GM19467 (cell line): ENCODE data around the gene ATP9B.
"Not testable (repeated sequence)": the region's sequence is repeated elsewhere in the genome, so short reads cannot be mapped to it uniquely, and the experiment has no call there.

Experiments used
- ATAC-seq: cut with Tn5 transposase; IDR thresholded peaks from one replicate; pipeline ENCODE4 v1.9.1; 2021; ENCODE audit warnings: mild to moderate bottlenecking, moderate library complexity; ENCODE audit not compliant: unreplicated experiment

Gene ATP9B

DNA sequence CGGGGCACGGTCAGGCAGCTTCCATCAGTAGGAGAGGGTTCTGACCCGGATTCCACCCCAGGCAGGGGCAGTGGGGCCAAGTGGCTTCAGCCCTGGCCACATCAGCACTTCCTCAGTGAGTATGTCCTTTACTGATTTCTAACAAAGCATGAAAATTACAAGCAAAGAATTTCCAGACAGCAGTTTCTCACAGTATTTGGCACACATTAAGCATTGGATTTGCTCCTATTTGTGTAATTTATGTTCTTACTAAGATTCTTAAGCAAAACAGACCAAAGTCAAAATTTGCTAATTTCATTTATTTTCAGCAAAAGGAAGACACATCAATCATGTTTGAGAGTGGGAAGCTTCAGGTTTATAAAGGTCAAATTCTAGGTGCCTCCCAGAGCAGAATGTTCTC is 253.2 kb downstream of the ATP9B start:
- no peak for ATAC-seq

DNA sequence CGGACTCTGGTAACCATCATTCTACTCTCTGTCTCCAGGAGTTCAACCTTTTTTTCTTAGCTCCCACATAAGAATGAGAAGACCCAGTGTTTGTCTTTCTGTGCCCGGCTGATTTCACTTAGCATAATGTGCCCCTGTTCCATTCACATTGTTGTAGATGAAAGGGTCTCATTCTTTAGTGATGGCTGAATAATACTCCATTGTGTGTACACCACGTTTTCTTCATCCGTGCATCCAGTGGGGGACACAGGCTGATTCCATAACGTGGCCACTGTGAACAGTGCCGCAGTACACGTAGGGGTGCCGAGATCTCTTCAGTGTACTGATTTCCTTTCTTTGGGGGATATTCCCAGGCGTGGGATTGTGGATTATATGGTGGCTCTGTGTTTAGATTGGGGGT is 254.3 kb downstream of the ATP9B start:
- no peak for ATAC-seq

DNA sequence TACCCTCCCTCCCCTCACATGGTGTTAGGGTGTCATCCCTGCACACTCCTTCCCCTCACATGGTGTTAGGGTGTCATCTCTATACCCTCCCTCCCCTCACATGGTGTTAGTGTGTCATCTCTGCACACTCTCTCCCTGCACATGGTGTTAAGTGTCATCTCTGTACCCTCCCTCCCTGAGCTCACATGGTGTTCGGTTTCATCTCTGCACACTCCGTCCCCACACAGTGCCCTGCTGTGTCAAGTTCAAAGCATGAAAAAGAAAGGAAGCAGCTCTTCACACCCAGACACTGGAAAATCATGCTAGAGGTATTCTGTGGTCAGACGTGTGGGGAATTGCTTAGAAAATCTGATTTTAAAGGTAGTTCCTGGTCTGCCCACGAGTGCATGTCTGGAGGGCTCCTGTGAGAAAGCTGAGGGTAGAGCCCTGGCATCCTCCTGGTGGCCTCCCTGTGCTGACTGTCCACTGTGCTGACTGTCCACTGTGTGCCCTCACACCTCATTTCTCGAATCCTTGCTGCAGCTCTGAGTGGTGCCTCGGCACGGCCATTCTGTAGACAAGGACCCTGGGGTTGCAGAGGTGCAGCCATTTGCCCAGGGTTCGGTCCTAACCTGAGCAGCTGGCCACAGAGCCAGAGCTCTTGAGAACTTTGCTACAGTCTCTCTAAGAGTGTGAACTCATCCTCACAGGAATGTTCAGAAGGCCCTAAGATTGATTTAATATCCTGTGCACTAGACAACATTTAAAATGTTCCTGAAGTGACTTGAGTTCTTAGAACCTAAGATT is 257.4 kb downstream of the ATP9B start:
- ATAC-seq, result no peak

DNA sequence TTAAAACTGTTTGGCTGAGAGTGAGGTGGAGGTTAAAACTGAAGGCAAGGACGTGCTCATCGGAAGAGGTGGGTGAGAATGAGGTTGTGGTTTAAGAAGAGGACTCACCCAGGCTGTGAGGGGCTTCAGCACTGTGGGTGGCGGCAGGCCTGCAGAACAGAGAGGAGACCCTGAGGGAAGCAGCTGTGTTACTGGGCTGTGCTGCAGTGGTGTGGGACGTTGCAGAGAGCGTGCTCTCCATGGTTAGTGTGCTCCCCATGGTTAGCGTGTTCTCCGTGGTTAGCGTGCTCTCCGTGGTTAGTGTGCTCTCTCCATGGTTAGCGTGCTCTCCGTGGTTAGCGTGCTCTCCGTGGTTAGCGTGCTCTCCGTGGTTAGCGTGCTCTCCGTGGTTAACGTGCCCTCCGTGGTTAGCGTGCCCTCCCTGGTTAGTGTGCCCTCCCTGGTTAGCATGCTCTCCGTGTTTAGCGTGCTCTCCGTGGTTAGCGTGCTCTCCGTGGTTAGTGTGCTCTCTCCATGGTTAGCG is 258.1 kb downstream of the ATP9B start:
- ATAC-seq, result no peak

DNA sequence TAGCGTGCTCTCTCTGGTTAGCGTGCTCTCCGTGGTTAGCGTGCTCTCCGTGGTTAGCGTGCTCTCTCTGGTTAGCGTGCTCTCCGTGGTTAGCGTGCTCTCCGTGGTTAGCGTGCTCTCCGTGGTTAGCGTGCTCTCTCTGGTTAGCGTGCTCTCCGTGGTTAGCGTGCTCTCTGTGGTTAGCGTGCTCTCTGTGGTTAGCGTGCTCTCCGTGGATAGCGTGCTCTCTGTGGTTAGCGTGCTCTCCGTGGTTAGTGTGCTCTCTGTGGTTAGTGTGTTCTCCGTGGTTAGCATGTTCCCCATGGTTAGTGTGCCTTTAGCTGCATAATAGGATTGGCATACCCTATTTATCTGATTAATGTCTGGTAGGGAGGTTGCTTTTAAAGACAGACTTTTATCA is 258.7 kb downstream of the ATP9B start:
- not testable (repeated sequence) for ATAC-seq

DNA sequence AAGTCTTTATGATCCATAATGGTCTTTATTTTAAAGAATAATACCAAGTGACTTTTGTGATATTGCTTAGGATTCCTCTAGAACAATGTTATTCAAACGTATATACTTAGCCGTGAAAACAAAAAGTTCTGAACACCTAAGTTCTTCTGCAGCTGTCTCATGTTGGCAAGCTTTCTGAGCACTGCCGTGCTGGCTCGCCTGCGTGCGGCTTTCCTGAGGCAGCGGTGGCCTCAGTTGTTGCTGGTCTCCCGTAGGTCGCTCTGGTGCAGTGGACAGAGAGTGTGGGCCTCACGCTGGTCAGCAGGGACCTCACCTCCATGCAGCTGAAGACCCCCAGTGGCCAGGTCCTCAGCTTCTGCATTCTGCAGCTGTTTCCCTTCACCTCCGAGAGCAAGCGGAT is 259.7 kb downstream of the ATP9B start:
- no peak for ATAC-seq

DNA sequence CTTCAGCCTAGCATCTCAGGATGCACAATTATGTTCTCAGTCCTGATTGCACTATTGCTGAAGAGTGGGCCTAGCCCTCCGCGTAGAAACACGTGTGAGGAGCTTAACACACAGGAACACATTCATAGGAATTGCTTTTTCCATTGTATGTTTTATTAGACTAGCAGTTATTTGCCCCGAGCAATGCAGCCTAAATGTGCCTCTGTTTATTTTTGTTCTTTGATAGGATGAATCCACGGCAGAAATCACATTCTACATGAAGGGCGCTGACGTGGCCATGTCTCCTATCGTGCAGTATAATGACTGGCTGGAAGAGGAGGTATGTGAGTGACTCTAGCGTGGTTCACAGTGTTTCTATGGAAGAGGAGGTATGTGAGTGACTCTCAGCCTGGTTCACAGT is 260.6 kb downstream of the ATP9B start:
- no peak for ATAC-seq

DNA sequence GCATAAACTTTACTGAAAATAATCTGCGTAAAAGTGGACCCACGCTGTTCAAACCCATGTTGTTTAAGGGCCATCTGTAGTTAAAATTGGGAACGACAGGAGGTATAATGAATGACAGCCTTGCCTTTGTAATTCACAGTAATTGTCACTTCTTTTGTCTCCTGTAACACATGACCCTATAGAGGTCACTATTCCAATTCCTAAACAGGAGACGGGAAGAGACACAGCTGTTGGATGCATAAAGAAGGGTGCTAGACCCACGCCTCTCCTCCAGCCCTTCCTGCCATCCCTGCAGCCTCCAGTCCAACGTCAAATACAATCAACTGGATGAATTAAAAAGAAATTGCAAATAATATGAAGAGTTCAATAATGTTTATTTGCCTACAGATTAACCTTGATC is 263.5 kb downstream of the ATP9B start:
- no peak for ATAC-seq

DNA sequence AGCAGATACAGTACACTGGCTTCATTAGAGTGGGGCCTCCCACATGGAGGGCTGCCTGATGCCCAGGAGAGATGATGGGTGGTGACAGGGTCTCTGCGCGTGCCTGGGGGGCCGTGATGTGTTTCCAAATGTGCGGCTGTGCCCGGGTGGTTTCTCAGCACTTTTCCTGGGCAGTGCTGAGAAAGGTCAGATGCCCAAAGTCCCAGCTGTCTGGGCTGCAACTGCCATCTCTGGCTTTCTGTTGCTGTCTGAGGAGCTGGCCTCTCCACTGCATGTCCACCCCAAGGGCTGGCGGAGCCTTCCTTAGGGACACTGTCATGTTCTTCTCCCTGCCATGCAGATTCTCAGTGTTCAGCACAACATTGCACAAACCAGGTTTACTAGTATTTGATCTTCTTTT is 263.9 kb downstream of the ATP9B start:
- ATAC-seq, result no peak

DNA sequence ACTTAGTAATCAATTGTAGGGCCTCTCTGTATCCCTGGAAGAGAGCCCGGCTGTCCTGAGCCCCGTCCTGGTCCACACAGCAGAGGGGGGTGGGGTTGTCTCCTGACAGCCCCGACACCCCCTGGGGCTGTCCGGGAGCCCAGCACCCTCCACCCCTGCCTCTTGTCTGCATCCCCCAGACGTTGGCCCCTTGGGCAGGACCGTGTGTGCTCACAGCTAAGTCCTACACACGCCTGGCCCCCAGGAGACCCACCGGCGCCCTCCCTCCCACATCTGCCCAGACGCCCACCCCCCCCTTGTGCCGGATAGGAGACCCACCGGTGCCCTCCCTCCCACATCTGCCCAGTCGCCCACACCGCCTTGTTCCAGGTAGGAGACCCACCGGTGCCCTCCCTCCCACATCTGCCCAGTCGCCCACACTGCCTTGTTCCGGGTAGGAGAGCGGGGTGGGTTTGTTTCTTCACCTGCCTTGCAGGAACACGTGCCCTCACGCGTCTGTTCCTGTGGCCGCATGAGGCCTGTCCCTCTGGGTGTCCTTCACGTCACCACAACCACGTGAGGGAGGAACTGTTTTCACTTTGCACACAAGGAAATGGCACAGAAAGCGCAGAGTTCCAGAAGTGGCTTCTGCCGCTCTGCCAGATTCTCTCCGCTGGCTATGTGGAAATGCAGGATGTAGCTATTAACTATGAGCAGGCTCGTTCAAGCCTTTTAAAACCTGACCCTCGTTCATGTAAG is 265.5 kb downstream of the ATP9B start:
- ATAC-seq, result no peak

DNA sequence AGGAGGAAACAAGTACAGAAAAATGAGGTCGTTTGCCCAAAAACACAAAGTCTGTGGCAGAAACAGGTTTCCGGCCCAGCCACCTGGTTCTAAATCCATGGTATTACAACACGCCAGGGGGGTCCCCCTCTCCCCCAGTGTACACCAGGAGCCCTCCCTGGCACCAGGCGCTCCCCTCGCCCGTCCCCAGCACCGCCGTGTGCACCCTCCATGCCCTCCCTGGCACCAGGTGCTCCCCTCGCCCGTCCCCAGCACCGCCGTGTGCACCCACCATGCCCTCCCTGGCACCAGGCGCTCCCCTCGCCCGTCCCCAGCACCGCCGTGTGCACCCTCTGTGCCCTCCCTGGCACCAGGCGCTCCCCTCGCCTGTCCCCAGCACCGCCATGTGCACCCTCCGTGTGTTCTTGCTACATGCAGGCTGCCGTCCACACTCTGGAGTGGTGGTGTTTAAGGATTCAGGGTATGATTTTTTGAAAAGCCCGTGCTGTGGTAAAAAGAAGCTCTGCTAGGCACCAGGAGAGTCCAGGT is 266.7 kb downstream of the ATP9B start:
- no peak for ATAC-seq

DNA sequence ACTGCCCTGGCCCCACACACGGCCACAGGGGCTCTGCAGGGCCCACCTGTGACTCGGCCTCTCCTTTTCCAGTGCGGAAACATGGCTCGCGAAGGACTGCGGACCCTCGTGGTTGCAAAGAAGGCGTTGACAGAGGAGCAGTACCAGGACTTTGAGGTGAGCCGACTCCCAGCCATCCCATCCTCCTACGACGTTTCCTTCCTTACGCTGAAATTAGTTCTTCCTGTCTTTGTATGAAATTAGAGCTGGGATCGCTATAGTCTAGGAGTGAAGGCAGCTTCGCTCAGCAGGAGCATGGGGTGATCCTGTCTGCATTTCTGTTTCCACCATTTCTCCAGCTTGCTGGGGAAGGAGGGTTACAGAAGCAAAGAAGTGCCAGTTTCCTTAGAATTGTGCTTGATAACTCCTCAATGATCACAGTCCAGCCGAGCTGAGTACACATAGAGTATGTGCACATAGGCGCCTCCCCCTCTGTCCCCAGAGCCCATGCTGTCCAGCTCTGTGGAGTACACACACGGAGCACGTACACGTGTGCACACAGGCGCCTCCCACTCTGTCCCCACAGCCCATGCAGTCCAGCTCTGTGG is 267.5 kb downstream of the ATP9B start:
- no peak for ATAC-seq

DNA sequence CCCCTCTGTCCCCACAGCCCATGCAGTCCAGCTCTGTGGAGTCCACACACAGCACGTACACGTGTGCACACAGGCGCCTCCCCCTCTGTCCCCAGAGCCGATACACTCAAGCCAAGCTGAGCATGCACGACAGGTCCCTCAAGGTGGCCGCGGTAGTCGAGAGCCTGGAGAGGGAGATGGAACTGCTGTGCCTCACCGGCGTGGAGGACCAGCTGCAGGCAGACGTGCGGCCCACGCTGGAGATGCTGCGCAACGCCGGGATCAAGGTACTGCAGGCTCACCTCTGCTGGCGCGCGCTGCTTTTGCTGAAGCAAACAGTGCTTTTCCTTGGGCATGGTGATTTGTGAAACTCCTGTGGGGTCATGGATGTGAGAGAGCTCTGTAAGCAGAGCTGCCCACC is 268.0 kb downstream of the ATP9B start:
- no peak for ATAC-seq

DNA sequence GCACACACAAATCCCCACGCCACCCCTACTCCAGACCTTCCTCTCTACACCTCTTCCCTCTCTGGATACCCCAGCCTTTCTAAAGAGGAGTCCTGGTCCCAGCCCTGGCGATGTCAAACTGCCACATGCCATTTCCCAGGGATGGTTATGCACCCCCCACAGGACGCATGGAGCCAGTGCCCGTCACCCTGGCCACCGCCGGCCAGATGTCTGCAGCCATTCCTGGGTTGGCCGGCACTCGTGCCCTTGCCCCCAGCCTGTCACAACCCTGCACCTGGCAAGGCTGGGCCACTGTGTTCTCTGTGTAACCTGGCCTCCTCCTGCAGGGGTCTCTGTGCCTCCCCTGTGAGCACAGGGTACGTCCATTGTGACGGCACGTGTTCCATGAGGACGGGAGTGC is 268.4 kb downstream of the ATP9B start:
- ATAC-seq, result no peak

DNA sequence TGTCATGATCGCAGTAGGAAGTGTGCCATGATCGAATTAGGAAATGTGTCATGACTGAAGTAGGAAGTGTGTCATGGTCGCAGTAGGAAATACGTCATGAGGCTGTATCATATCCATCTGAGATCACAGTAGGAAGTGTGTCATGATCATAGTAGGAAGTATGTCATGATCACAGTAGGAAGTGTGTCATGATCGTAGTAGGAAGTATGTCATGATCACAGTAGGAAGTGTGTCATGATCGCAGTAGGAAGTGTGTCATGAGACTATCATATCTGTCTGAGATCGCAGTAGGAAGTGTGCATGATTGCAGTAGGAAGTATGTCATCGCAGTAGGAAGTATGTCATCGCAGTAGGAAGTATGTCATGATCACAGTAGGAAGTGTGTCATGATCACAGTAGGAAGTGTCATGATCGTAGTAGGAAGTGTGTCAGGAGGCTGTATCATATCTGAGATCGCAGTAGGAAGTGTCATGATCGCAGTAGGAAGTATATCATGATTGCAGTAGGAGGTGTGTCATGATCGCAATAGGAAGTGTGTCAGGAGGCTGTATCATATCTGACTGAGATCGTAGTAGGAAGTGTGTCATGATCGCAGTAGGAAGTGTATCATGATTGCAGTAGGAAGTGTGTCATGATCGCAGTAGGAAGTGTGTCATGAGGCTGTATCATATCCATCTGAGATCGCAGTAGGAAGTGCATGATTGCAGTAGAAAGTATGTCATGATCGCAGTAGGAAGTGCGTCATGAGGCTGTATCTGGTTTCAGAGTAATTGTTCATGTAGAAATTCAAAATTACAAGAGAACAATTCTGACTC is 270.1 kb downstream of the ATP9B start:
- no peak for ATAC-seq

DNA sequence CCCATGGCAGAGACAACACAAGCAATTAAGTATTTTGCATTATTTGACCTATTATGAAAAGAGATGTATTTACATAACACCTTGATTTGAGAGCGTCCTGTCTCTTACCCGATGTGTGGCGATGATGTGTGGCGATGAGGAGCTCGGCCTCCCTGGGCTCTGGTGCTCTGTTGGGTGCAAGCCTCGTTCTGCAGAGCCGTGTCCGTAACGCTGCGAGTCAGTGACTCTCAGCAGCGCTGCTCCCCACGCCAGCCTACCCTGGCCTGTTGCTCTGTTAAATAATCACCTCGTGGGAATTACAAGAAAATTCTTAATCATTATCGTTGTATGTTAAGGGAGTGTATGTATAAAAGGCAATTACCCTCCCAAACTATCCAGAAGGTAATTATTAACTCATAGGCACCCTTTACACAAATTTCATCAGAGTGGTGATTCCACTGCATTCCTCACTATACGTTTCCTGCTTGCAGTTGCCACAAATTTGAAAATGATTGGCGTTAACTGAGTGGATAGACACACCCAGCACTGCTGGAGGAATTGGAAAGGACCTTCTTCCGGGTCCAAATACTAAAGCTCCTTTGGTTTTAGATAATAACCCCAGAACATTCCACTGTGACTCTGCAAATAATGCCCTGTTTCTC is 274.5 kb downstream of the ATP9B start:
- no peak for ATAC-seq

DNA sequence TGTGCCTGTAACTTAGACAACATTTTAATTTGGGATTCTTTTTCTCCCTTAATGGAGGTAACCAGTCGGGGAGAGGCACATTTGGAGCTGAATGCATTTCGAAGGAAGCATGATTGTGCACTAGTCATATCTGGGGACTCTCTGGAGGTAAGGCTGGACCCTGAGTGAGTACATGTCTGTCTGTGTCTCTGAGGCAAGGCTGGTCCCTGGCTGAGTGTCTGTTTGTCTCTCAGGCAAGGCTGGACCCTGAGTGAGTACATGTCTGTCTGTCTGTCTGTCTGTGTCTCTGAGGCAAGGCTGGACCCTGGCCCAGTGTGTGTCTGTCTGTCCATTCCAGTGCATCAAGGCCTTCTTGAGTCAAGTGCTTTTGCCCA is 275.0 kb downstream of the ATP9B start:
- ATAC-seq, result no peak

DNA sequence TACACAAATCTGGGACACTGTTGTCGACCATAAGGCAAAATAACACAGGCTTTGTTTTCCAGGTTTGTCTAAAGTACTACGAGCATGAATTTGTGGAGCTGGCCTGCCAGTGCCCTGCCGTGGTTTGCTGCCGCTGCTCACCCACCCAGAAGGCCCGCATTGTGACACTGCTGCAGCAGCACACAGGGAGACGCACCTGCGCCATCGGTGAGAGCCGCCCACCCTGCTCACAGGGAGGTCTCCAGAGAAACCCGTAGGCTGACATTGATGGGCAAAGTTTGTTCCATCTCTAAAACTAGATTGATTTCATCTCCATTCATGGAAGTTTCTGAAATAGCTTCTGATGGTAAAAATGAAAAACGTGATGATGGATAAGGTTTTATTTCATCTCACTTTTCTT is 276.2 kb downstream of the ATP9B start:
- no peak for ATAC-seq

DNA sequence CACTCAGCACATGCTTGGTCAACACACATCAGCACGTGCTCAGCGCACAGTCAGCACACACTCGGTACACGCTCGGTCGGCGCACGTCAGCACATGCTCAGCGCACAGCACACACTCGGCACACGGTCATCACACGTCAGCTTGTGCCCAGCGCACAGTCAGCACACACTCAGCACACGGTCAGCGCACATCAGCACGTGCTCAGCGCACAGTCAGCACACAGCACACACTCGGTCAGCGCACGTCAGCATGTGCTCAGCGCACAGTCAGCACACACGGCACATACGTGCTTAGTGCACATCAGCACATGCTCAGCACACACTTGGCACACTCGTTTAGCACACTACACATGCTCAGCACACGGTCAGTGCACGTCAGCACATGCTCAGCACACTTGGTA is 276.8 kb downstream of the ATP9B start:
- ATAC-seq, result no peak

DNA sequence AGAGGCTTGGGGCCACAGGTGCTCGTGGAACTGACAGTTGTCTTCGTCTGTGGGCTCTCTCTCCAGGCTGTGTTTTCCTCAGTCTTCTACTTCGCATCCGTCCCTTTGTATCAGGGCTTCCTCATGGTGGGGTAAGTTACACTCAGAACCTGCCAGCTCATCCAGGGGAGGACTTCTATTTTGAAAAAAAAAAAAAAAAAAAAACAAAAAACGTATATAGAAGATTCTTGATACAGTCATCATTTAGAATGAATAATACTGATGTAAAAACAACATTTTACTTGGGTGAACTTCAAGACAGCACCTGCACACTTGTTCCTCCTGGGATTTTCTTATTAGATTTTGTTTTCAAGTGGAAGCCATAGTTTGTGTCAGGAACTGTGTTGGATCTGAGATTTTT is 278.9 kb downstream of the ATP9B start:
- ATAC-seq, result no peak
